HG03442 (cell line): ENCODE measurements around the gene RAB3GAP1.
"Not testable (repeated sequence)": the region's sequence is repeated elsewhere in the genome, so short reads cannot be mapped to it uniquely, and the experiment has no call there.

Experiments
- ATAC-seq: cut with Tn5 transposase; IDR thresholded peaks from one replicate; pipeline ENCODE4 v1.9.1; 2021; ENCODE audit warnings: mild to moderate bottlenecking, moderate library complexity; ENCODE audit not compliant: unreplicated experiment

Gene RAB3GAP1

DNA sequence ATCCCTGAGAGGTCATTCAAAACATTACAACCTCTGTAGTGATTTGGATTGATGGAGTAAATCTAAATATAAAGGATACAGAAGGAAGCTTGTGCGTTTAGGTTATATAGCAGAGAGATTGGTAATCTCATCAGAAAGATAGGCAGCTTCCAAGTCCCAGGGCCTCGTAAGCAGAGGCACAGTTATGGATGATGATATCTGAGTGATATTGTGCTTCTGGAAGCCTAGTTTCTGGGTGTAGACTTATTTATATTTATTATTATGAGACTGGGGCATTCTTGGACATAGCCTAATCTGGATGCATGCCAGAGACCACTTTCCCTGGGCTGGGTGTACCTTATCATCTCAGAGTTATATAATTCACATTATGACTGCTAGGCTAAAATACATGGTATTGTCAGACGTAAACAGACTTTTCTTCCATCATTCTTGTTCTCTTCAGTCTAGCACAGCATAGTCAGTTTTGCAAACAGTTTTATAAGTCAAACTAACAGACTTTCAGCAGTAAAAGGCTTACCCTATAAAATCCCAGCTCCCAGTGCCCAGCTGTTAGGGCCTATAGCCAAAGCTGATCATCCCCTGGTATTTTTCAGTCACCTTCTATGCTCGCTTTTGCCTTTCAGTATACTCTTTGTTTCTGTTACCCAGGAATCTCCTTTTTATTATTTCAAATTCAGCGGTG lies 47.9 kb downstream of the RAB3GAP1 start:
- ATAC-seq: no peak

DNA sequence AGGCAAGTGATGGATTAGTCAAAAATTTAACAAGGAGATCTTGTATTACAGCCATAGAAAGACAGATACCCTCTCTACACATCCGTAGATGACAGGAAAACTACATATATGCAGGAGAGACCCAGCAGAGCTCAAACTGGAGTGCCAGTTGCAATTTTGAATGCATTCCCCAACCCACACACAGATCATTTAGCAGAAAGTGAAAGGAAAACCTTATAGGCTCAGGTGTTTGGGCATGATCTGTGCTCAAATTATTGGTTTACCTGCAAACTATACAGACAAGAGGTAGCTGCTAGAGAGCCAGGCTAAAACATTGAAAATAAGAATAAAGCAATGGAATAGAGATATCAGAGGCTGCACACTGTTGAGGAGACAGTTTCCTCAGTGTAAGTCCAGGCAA lies 51.8 kb downstream of the RAB3GAP1 start:
- no peak for ATAC-seq

DNA sequence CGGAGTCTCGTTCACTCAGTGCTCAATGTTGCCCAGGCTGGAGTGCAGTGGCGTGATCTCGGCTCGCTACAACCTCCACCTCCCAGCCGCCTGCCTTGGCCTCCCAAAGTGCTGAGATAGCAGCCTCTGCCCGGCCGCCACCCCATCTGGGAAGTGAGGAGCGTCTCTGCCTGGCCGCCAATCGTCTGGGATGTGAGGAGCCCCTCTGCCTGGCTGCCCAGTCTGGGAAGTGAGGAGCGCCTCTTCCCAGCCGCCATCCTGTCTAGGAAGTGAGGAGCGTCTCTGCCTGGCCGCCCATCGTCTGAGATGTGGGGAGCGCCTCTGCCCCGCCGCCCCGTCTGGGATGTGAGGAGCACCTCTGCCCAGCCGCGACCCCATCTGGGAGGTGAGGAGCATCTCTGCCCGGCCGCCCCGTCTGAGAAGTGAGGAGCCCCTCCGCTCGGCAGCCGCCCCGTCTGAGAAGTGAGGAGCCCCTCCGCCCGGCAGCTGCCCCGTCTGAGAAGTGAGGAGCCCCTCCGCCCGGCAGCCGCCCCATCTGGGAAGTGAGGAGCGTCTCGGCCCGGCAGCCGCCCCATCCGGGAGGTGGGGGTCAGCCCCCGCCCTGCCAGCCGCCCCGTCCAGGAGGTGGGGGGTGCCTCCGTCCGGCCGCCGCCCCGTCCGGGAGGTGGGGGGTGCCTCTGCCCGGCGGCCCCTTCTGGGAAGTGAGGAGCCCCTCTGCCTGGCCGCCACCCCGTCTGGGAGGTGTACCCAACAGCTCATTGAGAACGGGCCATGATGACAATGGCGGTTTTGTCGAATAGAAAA lies 53.6 kb downstream of the RAB3GAP1 start:
- not testable (repeated sequence) for ATAC-seq

DNA sequence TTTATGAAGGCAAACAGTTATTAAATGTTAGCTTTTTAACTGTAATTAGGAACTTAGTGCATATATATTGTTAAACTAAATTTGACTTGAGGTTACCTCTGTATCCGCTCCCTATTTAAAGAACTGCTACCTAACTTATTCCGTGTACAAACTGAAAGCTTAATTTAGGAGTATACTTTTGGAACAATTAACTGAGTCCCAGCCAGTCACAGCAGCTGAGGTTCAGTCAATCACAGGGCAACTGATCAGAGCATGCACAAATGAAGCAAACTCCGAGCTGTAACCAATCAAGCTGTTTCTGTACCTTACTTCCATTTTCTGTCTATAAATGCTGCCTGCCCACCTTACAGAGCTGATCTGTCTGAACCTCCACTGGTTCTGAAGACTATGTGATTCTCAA lies 61.2 kb downstream of the RAB3GAP1 start:
- no peak for ATAC-seq

DNA sequence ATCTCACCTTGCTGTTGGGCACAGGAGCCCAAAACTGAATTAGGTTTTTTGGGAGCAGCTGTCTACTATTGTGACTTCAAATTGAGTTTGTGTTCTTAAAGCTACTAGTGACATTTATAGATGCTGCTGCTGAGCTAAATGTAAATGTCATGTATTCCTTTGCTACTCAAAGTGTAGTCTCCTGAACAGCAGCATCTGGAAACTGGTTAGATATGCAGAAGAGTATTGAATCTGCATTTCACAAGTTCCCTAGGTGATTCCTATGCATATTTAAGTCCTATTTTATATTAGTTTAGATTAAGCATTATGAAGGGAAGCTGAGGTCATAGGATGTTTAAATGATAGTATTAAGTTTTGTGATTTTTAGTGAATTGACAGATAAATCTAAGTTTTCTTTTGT lies 67.5 kb downstream of the RAB3GAP1 start:
- ATAC-seq: no peak

DNA sequence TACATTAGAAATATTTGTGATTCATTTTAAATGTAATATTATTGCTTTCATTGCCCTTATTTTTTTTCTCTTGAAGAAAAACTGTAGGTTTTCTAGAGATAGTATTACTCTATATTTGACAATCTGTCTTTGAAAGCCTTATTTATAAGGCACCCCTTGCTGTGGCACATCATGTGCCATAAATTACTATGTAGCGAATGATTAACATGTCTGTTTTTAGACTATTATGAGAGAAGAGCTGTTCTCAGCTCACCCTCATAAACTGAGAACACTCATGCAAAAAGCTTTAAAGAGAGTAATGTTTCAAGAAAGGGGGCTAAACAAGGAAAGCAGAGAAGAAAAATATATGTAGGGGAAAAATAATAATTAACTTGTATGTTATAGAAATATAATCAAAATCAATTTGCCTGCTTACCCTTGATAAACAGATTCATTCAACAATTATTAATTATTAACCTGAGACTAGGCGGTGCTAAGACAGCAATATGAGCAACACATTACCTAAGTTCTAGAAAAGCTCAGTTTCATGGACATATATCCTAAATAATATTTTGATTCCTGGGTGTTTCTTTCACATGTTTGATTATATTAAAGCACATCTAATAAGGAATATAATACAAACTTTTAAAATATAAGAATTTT lies 69.0 kb downstream of the RAB3GAP1 start:
- ATAC-seq: no peak

DNA sequence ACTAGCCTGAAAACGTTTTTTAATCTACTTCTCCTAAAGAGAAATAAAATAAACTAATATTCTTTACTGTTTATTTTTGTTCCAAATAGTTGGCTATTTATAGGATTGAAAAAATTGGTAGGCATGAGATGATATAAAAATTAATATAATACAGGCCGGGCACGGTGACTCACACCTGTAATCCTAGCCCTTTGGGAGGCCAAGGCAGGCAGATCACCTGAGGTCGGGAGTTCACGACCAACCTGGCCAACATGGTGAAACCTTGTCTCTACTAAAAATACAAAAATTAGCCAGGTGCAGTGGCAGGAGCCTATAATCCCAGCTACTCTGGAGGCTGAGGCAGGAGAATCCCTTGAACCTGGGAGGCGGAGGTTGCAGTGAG lies 69.6 kb downstream of the RAB3GAP1 start:
- not testable (repeated sequence) for ATAC-seq

DNA sequence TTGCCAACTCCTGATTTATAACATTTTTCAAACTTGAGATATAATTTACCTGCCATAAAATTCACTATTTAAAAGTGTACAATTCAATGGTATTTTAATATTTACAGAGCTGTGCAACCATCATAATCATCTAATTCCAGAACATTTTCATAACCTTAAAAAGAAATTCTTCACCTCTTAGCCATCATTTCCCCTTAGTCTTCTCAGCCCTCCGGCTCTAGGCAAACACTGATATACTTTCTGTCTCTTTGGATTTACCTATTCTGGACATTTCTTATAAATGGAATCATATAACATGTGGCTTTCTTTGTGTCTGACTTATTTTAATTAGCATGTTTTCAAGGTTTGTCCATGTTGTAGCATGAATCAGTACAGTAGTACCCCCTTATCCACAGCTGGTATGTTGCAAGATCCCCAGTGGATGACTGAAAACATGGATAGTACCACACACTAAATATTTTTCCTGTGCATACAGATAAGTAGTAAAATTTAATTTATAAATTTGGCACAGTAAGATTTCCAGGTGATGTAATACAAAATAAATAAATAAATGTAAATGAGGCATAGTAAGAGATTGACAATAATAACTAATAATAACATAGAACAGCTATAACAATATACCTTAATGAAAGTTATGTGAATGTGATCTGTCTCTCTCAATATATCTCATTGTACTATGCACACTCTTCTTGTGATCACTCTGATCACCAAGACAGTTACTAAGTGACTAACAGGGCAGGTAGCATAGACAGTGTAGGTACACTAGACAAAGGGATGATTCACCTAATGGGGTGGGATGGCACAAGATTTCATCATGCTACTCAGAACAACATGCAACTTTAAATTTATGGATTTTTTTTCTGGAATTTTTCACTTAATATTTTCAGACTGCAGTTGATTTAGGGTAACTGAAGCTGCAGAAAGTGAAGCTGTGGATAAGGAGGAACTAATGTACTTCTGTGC lies 73.1 kb downstream of the RAB3GAP1 start:
- ATAC-seq: no peak

DNA sequence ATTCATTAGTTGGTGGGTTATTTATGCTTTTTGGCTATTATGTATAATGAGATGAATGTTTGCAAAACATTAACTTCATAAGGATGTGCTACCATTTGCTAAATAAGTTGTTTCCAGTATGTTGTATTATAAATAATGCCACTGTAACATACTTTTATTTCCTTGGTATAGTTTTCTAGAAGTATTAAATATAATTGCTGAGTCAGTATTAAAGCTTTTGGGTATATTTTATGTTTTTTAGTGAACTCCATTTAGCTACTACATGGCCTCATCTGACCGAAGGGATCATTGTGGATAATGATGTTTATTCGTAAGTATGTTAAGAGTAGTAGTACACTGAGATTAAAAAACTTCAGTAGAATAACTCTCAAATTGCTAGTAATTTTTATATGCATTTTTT lies 73.8 kb downstream of the RAB3GAP1 start:
- no peak for ATAC-seq

DNA sequence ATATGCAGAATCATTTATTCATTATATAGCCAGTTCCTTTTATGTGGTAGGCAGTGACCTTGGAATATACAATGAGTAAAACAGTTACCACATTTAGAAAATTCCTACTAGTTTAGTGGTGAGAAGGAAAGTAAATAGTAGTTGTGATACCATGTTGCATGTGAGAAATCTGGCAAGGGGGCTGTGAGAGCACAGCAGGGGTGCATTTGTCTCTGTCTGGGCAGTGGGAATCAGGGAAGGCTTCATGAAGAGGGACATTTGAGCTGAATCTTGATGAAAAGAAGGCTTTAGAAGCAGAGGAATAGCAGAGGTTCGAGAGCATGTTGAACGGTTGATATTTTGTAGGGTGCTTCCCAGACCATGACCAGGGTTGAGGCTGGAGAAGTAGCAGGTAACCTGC lies 78.7 kb downstream of the RAB3GAP1 start:
- no peak for ATAC-seq

DNA sequence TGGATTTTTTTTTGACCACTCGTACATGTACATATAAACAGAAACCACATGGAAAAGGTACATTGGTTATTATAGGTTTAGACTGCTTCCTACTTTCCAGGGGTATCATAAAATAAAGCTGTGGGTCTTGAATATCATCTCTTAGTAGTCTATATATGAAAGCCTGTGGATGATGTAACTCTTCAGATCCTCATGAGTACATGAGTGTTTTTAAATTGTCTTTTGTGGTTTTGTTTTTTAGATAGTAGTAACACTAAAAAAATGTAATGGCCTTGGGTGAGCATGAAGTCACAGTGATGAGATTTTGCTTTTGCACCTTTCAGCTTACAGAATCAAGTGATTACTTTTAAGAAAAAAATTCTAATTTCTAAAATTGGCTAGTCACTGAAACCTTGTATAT lies 80.2 kb downstream of the RAB3GAP1 start:
- ATAC-seq: no peak

DNA sequence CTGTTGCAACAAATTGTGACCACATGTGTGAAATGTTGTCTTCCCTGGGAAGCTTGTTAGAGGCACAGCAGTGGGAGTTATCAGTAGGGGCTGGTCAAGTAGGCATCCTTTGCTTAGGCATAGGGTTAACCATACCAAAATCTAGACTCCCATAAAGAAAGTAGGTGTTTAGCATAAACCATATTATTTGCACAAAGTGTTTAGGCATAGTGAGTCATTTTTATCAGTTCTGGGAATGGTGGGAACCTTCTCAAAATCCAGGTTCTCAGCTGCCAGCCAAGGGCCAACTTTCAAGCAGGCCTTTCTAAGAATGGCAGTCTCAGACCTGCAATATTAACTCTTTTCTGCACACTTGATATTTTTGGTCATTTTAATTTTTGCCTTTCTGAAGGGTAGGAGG lies 88.5 kb downstream of the RAB3GAP1 start:
- no peak for ATAC-seq

DNA sequence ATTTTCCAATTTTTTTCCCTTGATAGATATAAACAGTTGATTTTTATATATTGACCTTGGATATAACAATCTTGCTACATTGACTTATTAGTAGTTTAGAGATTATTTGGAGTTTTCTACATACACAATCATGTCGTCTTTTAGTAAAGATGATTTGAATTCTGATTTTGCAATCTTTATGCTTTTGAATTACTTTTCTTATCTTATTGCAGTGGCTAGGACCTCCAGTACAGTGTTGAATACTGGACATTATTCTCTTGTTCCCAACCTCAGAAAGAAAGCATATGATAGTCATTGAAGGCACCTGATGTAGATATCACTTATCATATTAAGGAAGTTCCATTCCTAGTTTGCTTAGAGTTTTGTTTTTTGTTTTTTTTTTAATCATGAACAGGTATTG lies 90.2 kb downstream of the RAB3GAP1 start:
- no peak for ATAC-seq

DNA sequence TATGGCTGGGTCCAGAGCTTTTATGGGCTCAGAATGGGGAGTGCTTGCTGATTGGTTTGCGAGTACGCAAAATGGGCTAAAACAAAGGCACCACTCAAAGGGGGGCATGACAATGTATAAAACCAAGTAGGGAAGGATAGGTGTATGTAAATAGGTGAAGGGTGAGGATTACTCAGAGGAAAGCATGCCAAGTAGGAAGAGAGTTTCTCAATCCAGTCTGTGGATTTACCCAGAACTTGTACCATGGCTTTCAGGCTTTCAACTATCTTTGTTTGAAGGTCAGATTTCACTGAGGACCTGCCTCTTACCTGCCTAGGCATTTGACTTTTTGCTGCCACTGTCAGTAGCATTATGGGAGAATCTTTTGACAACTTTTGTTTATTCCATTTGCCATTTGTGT lies 92.3 kb downstream of the RAB3GAP1 start:
- ATAC-seq: no peak

DNA sequence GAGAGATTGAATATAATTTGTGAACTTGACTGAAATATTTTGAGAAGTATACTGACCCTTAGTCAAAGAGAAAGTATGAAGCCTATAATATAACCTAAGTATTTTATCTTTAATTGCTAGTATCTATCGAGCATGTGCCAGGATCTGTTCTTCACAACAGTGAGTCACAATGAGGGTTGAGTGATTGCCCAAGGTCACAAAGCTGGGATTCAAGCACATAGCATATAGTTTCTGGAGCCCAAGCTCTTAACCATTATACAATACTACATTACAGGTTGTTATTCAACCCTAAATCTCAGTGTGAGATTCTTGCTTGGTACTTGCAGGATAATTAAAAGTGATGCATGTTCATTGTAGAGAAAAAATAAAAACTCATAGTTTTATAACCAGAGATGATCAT lies 97.2 kb downstream of the RAB3GAP1 start:
- no peak for ATAC-seq

DNA sequence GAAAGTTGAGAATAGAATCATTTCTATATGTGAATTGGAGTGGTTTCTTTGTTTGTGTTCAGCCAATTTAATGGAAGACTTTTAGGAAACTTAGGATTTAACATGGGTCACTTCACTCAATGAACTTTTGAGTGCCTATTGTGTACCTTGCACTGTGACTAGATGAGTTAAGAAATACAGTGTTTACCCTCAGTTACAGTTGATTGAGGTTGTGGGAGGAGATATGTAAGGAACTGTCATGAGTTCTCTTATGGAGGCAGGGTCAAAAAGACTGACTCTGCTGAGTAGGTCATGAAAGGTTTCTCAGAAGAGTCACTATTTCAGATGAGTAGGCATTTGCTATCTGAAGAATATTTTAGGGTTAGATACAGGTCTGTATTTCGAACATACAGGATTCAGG lies 98.6 kb downstream of the RAB3GAP1 start:
- no peak for ATAC-seq

DNA sequence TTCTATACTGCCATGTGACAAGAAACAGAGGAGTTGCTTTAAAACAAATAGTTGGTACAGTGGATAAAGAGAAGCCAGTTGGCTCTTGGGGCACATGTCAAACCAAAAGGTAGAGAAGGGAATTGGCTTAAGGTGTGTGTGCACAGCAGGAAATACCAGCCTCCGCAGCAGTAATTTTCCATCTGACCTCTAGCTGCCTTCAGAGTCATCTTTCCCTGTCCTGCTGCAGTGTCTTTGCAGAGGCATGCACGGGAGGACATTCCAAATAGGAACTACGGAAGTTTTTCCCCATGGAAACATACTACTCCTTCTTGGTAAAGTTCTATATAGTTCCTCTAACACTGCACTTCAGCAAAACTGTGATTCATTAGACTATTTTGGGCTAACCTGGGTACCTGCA lies 99.5 kb downstream of the RAB3GAP1 start:
- ATAC-seq: no peak

DNA sequence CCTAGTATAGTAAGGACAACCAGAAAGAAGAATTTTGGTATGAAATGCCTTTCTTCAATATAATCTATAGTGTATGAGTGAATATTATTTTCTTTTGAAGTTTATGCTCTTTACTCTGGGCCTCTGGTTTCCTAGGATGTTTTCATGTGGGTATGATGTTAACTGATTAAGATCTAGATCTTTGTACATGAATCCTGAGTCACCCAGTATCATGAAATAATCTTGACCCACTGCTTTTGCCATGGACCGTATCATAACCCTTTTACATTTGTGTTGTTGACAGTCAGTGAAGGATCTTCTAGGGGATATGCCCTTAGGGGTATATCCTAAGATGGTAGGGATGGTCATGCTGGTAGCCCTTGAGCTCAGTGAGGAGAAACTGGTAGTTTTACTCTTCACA lies 100.3 kb downstream of the RAB3GAP1 start:
- no peak for ATAC-seq

DNA sequence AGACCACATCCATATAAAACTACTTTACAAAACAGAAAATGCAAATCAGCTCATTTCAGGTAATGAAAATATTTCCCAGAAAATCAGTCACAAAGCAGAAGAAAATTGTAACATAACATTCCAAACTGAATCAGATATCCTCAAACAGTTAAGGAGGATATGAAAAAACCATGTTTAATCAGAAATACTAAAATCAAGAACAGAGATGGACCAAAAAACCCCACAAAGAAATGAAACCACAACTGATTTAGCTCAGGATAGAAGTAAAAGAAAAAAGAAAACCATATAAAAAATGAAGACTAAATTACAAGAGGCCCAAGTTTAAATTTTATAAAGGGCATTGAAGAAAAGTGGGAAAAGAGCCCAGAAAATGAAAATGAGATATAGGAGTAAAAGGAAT lies 102.9 kb downstream of the RAB3GAP1 start:
- no peak for ATAC-seq

DNA sequence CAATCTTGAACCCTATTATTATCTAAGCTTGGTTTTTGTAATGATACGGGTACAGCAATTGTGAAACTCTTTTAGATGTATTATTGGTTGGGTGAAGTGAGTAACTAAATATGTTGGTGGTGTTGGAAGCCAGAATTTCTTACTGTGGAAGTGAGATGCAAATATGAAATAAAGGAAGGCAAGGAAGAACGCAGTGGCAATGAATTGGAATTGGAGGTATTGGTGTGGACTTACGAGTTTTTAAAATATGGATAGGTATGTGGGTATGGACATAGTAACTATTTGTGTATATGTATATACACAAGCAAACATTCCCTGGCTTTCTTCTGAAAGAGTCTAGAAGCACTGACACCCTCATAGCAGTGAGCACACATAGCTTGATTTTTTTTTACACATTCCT lies 105.8 kb downstream of the RAB3GAP1 start:
- no peak for ATAC-seq

DNA sequence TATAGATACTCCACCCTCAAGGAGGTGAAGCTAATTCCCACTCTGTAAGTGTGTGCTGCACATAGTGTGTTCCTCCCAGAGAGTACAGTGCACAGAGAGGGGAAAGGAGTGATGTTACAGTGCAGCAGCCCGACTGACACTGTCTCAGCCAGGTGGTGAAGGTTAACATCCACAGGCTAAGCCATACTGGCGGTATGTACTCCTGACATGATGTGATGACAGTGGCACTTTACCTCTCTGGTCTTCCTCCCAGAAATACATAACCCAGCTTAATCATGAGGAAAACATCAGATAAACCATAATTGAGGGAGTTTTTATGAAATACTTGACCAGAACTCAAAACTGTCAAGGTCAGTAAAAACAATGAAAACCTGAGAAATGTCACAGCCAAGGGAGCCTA lies 107.1 kb downstream of the RAB3GAP1 start:
- ATAC-seq: no peak
